Fibroblast of skin of right quadriceps (primary cell): ENCODE data around the gene TXNDC12.
"Not testable (repeated sequence)": the region's sequence is repeated elsewhere in the genome, so short reads cannot be mapped to it uniquely, and the experiment has no call there.

ENCODE experiments used
- DNase-seq: peaks from one replicate; pipeline ENCODE4 v3.0.0-alpha.2; 2013

TXNDC12 gene

GRCh38 chr1:52055066-52055865, at the start of gene TXNDC12:
TSS of gene TXNDC12 (minus strand) at chr1:52055191. CDS start at chr1:52055096, 95 bp downstream.
- DNase-seq, result peak; percentile 89

DNA sequence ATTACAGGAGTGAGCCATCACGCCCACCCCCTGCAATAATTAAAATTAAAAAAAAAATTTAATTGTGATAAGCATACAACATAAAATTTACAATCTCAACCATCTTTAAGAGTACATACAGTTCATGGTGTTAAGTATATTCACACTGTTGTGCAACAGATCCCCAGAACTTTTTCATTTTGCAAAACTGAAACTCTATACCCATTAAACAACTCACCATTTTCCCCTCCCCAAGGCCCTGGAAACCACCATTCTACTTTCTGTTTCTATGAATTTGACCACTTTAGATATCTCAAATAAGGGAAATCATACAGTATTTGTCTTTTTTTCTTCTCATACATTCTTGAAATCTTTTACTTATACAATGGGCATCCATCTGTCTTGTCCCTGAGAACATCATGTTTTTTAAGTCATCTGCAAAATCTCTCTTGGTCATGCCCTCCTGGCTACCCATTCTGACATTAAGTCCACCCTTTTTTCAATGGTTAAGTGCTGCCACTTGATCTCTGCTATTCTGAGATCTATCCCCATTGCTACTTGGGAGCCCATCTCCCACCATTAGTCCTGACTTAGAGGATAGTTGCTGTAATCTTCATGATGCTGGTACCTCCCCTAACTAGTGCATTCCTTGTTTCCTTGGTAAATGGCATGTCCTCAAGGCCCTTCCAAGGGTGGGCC, 47.5 kb upstream of the TXNDC12 start:
- DNase-seq, result no peak

GRCh38 chr1:52098139-52098871, 43.3 kb upstream of the TXNDC12 start:
- no peak for DNase-seq

DNA sequence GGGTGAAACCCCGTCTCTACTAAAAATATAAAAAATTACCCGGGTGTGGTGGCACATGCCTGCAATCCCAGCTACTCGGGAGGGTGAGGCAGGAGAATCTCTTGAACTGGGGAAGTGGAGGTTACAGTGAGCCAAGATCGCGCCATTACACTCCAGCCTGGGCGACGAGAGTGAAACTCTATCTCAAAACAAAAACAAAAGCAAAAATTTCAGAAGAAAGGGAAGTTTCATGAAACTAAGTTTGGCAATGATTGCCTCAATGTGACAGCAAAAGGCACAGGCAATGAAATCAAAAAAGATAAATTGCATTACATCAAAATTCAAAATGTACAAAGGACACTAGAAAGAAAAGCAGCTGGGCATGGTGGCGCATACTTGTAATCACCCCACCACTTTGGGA, 41.2 kb upstream of the TXNDC12 start:
- DNase-seq, result no peak

GRCh38 chr1:52094300-52094699, 39.3 kb upstream of the TXNDC12 start:
- not testable (repeated sequence) for DNase-seq

- DNase-seq, result not testable (repeated sequence)
These were observed 32.9 kb upstream of the TXNDC12 start for GRCh38 chr1:52087892-52088291.

DNA sequence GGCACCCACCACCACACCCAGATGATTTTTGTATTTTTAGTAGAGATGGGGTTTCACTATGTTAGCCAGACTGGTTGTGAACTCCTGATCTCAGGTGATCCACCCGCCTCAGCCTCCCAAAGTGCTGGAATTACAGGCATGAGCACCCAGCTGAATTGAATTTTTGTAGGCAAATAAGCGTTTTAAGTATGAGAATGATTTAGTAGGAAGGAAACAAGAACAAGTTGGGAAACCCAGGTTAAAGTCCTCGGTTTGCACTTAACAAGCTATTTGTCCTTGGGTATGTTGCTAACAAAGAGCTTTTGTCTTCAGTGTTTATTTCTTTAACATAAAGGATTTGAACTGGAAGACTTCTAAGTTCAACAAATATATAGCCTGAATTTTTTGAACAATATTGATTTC, 25.0 kb upstream of the TXNDC12 start:
- no peak for DNase-seq

- DNase-seq, result not testable (repeated sequence)
These were observed 22.3 kb upstream of the TXNDC12 start for GRCh38 chr1:52077277-52077676.

DNA sequence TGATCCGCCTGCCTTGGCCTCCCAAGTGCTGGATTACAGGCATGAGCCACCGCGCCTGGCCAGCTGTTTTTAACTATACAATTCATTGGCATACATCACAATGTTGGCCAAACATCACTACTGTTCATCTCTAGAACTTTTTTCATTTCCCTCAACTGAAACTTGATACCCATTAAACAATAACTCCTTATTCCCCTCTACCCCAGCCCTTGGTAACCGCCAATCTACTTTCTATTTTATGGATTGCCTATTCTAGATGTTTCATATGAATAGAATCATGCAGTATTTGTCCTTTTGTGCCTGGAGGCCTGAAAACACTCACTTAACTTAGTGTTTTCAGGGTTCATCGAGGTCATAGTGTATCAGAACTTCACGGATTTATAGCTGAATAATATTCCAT, 17.3 kb upstream of the TXNDC12 start:
- no peak for DNase-seq

DNA sequence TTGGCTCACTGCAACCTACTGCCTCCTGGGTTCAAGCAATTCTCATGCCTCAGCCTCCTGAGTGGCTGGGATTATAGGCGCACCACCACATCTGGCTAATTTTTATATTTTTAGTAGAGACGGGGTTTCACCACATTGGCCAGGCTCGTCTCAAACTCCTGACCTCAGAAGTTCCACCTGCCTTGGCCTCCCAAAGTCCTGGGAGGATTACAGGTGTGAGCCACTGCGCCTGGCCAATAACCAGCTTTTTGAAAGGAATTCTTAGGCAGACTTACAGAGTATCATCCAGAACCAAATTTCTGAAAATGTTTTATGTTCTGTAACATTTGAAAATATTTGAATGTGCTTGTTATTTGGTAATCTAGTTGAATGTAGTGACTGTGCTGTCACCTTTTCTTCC, 15.7 kb upstream of the TXNDC12 start:
- DNase-seq, result no peak

- DNase-seq, result no peak
These were observed 8.2 kb upstream of the TXNDC12 start for GRCh38 chr1:52063192-52063591.

DNA sequence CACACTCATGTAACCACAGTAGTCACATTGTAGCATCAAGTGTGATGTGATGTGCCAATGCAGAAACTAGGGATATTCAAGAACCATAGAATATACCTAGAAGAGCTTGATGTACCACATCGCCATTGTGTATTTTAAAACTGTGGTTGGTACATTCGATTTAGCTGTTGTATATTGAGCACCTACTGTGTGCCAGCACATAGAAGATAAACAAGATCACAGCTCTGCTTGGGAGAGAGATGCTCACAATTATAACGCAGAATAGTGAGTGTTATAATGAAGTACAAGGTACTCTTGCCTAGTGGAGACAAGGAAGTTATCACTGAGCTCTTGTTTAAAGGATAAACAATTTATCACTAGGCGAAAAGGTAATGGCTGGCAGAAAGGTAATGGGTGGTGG, 5.8 kb upstream of the TXNDC12 start:
- DNase-seq, result no peak

GRCh38 chr1:52059888-52060287, 4.9 kb upstream of the TXNDC12 start:
- DNase-seq, result no peak

DNA sequence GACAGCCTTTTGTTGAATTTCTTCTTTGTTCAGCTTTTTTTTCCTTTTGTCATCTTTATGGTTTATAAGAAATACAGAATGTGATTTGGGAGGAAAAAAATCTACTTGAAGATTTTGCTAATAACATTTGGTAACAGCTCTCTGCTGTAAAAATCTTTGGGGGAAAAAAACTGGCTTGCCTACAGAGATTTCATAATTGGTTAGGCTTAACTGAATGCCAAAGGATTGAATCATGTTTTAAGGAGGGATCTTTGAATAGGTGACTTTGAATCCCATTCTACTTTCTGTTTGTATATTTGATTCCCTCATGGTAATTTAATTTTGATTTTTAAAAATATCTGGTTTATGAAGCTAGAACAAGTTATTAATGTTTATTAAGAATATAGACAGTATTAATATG, 4.3 kb upstream of the TXNDC12 start:
- DNase-seq, result peak; percentile 63

- peak; percentile 17 for DNase-seq
These were observed 3.0 kb upstream of the TXNDC12 start for GRCh38 chr1:52057876-52058415.

GRCh38 chr1:52057255-52057654, 2.3 kb upstream of the TXNDC12 start:
- DNase-seq, result no peak

GRCh38 chr1:52056937-52057231, 1.9 kb upstream of the TXNDC12 start:
- DNase-seq, result peak; percentile 57

DNA sequence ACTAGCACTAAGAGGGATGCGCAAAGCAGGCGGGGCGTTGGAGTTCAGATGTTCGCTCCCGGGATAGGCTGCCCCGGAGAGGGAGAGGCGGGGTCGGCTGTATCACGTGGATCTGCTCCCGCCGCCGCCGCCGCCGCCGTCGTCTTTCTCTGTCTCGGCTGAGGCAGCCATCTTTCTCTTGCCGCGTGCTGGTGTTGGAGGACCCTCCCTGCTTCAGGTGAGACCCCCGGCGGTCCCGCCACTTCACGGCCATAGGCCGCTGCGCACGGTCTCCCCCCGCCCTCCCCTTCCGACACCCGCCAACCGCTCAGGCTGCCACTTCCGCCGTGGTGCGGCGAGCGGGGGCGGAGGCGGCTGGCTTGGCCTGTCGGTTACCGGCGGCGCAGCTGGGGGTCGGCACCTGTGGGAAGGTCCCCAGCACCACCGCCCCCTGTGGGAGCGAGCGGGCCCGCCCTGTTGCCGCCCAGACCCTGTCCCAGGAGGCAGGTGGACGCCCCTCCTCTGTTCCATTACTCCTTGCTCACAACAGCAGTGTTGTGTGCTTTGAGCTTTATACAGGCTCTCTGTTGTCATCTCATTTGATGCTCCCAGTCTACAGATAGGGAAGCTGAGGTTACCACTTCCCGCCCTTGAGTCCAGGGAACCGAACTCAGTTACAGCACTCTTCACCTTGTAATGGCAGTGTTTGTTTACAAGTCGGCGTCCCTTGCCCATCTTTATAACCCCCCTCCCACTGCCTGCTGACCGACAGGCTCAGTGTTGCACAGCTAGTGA, 1.4 kb upstream of the TXNDC12 start, which contains the start of gene BTF3L4:
Gene BTF3L4, plus strand, starts transcription at position 133 of the 774 bp plus-strand sequence. CDS start 3,553 bp downstream, outside the sequence.
- DNase-seq, result peak; percentile 93

GRCh38 chr1:52055866-52056162, 823 bp upstream of the TXNDC12 start:
- no peak for DNase-seq

DNA sequence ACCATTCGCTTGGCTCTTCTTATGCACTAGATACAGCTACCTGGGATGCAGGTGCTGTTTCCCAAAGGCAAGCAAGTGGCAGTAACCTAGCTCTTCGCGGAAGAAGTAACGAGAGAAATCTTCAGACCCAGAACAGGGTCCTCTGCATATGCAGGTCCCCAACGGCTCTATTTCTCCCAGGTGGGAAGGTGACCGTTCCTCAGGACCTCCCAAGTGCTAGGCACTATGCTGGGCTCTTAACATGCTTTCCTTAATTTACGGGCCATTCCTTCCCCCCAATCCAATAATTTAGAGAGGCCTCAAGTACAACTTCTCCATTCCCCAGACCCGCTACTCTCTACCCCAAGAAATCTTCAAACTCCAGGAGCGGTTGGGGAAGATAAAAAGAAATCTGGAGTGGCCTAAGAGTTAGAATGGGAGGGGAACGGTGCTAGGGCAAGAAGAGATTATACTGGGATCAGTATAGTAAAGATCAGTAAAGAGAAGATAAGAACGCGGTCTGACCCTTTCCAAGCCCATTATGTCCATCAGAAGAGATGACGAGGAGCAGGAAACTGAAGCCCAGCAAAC, 410 bp downstream of the TXNDC12 start:
- no peak for DNase-seq

DNA sequence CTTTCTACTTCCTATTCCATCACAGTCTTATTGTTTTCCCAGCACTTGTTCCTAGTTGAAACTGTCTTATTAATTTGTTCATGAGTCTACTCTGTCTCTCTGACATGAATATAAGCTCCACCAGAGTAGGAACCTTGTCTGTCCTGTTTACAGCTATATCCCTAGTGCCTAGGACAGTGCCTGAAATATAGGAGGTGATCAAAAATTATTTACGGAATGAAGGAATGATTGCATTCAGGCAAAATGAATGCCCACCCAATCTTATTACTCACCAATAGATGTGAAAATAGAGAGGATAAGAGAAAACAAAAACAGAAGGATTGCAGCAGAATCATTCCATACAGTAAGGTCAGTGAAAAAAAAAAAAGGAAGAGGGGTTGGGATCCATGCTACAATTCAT, 1.1 kb downstream of the TXNDC12 start:
- DNase-seq, result no peak

GRCh38 chr1:52049337-52049736, 5.7 kb downstream of the TXNDC12 start:
- DNase-seq, result not testable (repeated sequence)
